Measurements from ENCODE around the gene S100A2. TPM values are rescaled to one million over a fixed set of nuclear protein-coding genes. Genes with fewer than 3 reads are reported as not detected.

Gene S100A2
- total RNA-seq, 2 donors from 2014 or later, result 0.52 TPM; not detected in 1

- H3K4me1 Mint-ChIP-seq, result peaks cover 67% of the 10 kb centered on the region
- H3K27ac Mint-ChIP-seq, result peak overlapping the region; percentile 96
- H3K36me3 Mint-ChIP-seq (ENCODE audit: low read depth), result peaks cover 12% of the 10 kb centered on the region
Observed at GRCh38 chr1:153543736-153544135, 21.9 kb downstream of the S100A2 start.

GRCh38 chr1:153542956-153543711, 22.5 kb downstream of the S100A2 start:
- peak overlapping the region; percentile 98 for H3K4me3 Mint-ChIP-seq
- H3K36me3 Mint-ChIP-seq (ENCODE audit: low read depth), result peaks cover 12% of the 10 kb centered on the region
- peaks cover 69% of the 10 kb centered on the region for H3K4me1 Mint-ChIP-seq
- DNase-seq, result no peak
- peak overlapping the region; percentile 96 for H3K27ac Mint-ChIP-seq
- no peak for ATAC-seq
- H3K27me3 Mint-ChIP-seq, result no peaks in the 10 kb centered on the region
- H3K9me3 ChIP-seq (ENCODE audit: control insufficient read depth, low read length, poor library complexity, severe bottlenecking), result no peaks in the 10 kb centered on the region

More at GRCh38 chr1:153543736-153544135, 21.9 kb downstream of the S100A2 start:
- Mint-ChIP-seq H3K27me3 (no peaks in the 10 kb centered on the region), H3K4me3 (peak overlapping the region; percentile 98)
- no peak for DNase-seq
- ATAC-seq, result no peak
- no peaks in the 10 kb centered on the region for H3K9me3 ChIP-seq (ENCODE audit: control insufficient read depth, low read length, poor library complexity, severe bottlenecking)

- DNase-seq (no peak), ATAC-seq (no peak)
- H3K4me1 Mint-ChIP-seq, result peaks cover 69% of the 10 kb centered on the region
- peak overlapping the region; percentile 96 for H3K27ac Mint-ChIP-seq
- H3K9me3 ChIP-seq (ENCODE audit: control insufficient read depth, low read length, poor library complexity, severe bottlenecking), result no peaks in the 10 kb centered on the region
- H3K36me3 Mint-ChIP-seq (ENCODE audit: low read depth), result peaks cover 12% of the 10 kb centered on the region
- no peaks in the 10 kb centered on the region for H3K27me3 Mint-ChIP-seq
- H3K4me3 Mint-ChIP-seq, result peak overlapping the region; percentile 98
Observed at GRCh38 chr1:153541641-153542590, 23.7 kb downstream of the S100A2 start.

- peaks cover 70% of the 10 kb centered on the region for H3K4me1 Mint-ChIP-seq
- peak within 1 kb of the TSS; percentile 96 for H3K27ac Mint-ChIP-seq
- DNase-seq (peak in 2 of 3 donors; percentile 29 to 49), ATAC-seq (peak; percentile 37)
- no peaks in the 10 kb centered on the region for H3K27me3 Mint-ChIP-seq
- H3K36me3 Mint-ChIP-seq (ENCODE audit: low read depth), result peaks cover 12% of the 10 kb centered on the region
- H3K9me3 ChIP-seq (ENCODE audit: control insufficient read depth, low read length, poor library complexity, severe bottlenecking), result no peaks in the 10 kb centered on the region
- H3K4me3 Mint-ChIP-seq, result peak within 1 kb of the TSS; percentile 84
Observed at GRCh38 chr1:153540394-153541361, 25.0 kb downstream of the S100A2 start, which contains the start of gene S100A5. TSS of gene S100A5 (minus strand) at chr1:153540934. CDS start at chr1:153540191, 743 bp downstream.

- peaks cover 3% of the 10 kb centered on the region for H3K36me3 Mint-ChIP-seq (ENCODE audit: low read depth)
- H3K9me3 ChIP-seq (ENCODE audit: control insufficient read depth, low read length, poor library complexity, severe bottlenecking), result no peaks in the 10 kb centered on the region
- ATAC-seq (no peak), DNase-seq (no peak)
- no peaks in the 10 kb centered on the region for H3K27me3 Mint-ChIP-seq
- peaks cover 69% of the 10 kb centered on the region for H3K4me1 Mint-ChIP-seq
- H3K4me3 Mint-ChIP-seq, result peak overlapping the region; percentile 84
- peak overlapping the region; percentile 96 for H3K27ac Mint-ChIP-seq
Observed at GRCh38 chr1:153539395-153540093, 26.1 kb downstream of the S100A2 start.

GRCh38 chr1:153538315-153538821, 27.3 kb downstream of the S100A2 start:
- H3K36me3 Mint-ChIP-seq (ENCODE audit: low read depth), result no peaks in the 10 kb centered on the region
- peaks cover 73% of the 10 kb centered on the region for H3K4me1 Mint-ChIP-seq
- no peaks in the 10 kb centered on the region for H3K27me3 Mint-ChIP-seq
- DNase-seq, result no peak
- peak overlapping the region; percentile 96 for H3K27ac Mint-ChIP-seq
- ATAC-seq, result no peak
- H3K9me3 ChIP-seq (ENCODE audit: control insufficient read depth, low read length, poor library complexity, severe bottlenecking), result no peaks in the 10 kb centered on the region
- H3K4me3 Mint-ChIP-seq, result peak overlapping the region; percentile 58

GRCh38 chr1:153537376-153537730, 28.3 kb downstream of the S100A2 start:
- DNase-seq (no peak), ATAC-seq (no peak)
- Mint-ChIP-seq H3K4me3 (no peak overlapping the region), H3K27me3 (no peaks in the 10 kb centered on the region), H3K27ac (peak overlapping the region; percentile 96), H3K4me1 (peaks cover 72% of the 10 kb centered on the region), H3K36me3 (ENCODE audit: low read depth) (no peaks in the 10 kb centered on the region)
- H3K9me3 ChIP-seq (ENCODE audit: control insufficient read depth, low read length, poor library complexity, severe bottlenecking), result no peaks in the 10 kb centered on the region

- DNase-seq, result no peak
- H3K27me3 Mint-ChIP-seq, result no peaks in the 10 kb centered on the region
- peak overlapping the region; percentile 95 for H3K4me3 Mint-ChIP-seq
- H3K9me3 ChIP-seq (ENCODE audit: control insufficient read depth, low read length, poor library complexity, severe bottlenecking), result no peaks in the 10 kb centered on the region
- peaks cover 72% of the 10 kb centered on the region for H3K4me1 Mint-ChIP-seq
- no peaks in the 10 kb centered on the region for H3K36me3 Mint-ChIP-seq (ENCODE audit: low read depth)
- no peak for ATAC-seq
- peak overlapping the region; percentile 96 for H3K27ac Mint-ChIP-seq
Observed at GRCh38 chr1:153536671-153537375, 28.8 kb downstream of the S100A2 start.

- H3K4me3 Mint-ChIP-seq, result peak overlapping the region; percentile 95
- no peaks in the 10 kb centered on the region for H3K27me3 Mint-ChIP-seq
- ATAC-seq, result peak; percentile 77
- DNase-seq, result peak; percentile 64 to 75 (median 72)
- no peaks in the 10 kb centered on the region for H3K36me3 Mint-ChIP-seq (ENCODE audit: low read depth)
- H3K27ac Mint-ChIP-seq, result peak overlapping the region; percentile 96
- H3K9me3 ChIP-seq (ENCODE audit: control insufficient read depth, low read length, poor library complexity, severe bottlenecking), result no peaks in the 10 kb centered on the region
- peaks cover 68% of the 10 kb centered on the region for H3K4me1 Mint-ChIP-seq
Observed at GRCh38 chr1:153536012-153536670, 29.5 kb downstream of the S100A2 start.

GRCh38 chr1:153535242-153536011, 30.2 kb downstream of the S100A2 start, which contains the start of gene S100A6:
TSS of gene S100A6 (minus strand) at chr1:153535991. CDS start at chr1:153535339, 652 bp downstream.
- Mint-ChIP-seq H3K36me3 (ENCODE audit: low read depth) (no peaks in the 10 kb centered on the region), H3K4me3 (peak within 1 kb of the TSS; percentile 95), H3K4me1 (peaks cover 66% of the 10 kb centered on the region), H3K27ac (peak within 1 kb of the TSS; percentile 96), H3K27me3 (no peaks in the 10 kb centered on the region)
- ATAC-seq (peak; percentile 59), DNase-seq (no peak)
- no peaks in the 10 kb centered on the region for H3K9me3 ChIP-seq (ENCODE audit: control insufficient read depth, low read length, poor library complexity, severe bottlenecking)
